ENCODE measurements around the gene HECTD4.
"Not testable (repeated sequence)": the region's sequence is repeated elsewhere in the genome, so short reads cannot be mapped to it uniquely, and the experiment has no call there.

Gene HECTD4

GRCh38 chr12:112226768-112227167, 155.5 kb downstream of the HECTD4 start:
- no peak for TF ChIP-seq CTCF (IDR thresholded peaks at IDR 0.05; ENCODE audit: extremely low read depth, insufficient read depth, missing control alignments)
- DNase-seq (ENCODE audit: low spot score), result no peak
- in situ Hi-C loops (cut with MboI; ENCODE audit: low pct_unique_long_range_greater_than_20kb, low sequenced_read_pairs, unreplicated experiment), result no loop called here

GRCh38 chr12:112220628-112221027, 161.6 kb downstream of the HECTD4 start:
- in situ Hi-C loops (cut with MboI; ENCODE audit: low pct_unique_long_range_greater_than_20kb, low sequenced_read_pairs, unreplicated experiment); DNase-seq (ENCODE audit: low spot score): not testable (repeated sequence)

- TF ChIP-seq CTCF (IDR thresholded peaks at IDR 0.05; ENCODE audit: extremely low read depth, insufficient read depth, missing control alignments), result no peak
- in situ Hi-C loops (cut with MboI; ENCODE audit: low pct_unique_long_range_greater_than_20kb, low sequenced_read_pairs, unreplicated experiment), result no loop called here
- no peak for DNase-seq (ENCODE audit: low spot score)
These were observed 163.0 kb downstream of the HECTD4 start for GRCh38 chr12:112219195-112219594.

GRCh38 chr12:112218150-112218549, 164.1 kb downstream of the HECTD4 start:
- in situ Hi-C loops (cut with MboI; ENCODE audit: low pct_unique_long_range_greater_than_20kb, low sequenced_read_pairs, unreplicated experiment), result no loop called here
- no peak for TF ChIP-seq CTCF (IDR thresholded peaks at IDR 0.05; ENCODE audit: extremely low read depth, insufficient read depth, missing control alignments)
- no peak for DNase-seq (ENCODE audit: low spot score)

GRCh38 chr12:112217647-112218046, 164.6 kb downstream of the HECTD4 start:
- in situ Hi-C loops (cut with MboI; ENCODE audit: low pct_unique_long_range_greater_than_20kb, low sequenced_read_pairs, unreplicated experiment), result no loop called here
- DNase-seq (ENCODE audit: low spot score), result no peak
- TF ChIP-seq CTCF (IDR thresholded peaks at IDR 0.05; ENCODE audit: extremely low read depth, insufficient read depth, missing control alignments), result no peak

- no peak for TF ChIP-seq CTCF (IDR thresholded peaks at IDR 0.05; ENCODE audit: extremely low read depth, insufficient read depth, missing control alignments)
- in situ Hi-C loops (cut with MboI; ENCODE audit: low pct_unique_long_range_greater_than_20kb, low sequenced_read_pairs, unreplicated experiment), result no loop called here
- DNase-seq (ENCODE audit: low spot score), result no peak
These were observed 166.0 kb downstream of the HECTD4 start for GRCh38 chr12:112216223-112216622.

- DNase-seq (ENCODE audit: low spot score), result no peak
- in situ Hi-C loops (cut with MboI; ENCODE audit: low pct_unique_long_range_greater_than_20kb, low sequenced_read_pairs, unreplicated experiment), result no loop called here
- TF ChIP-seq CTCF (IDR thresholded peaks at IDR 0.05; ENCODE audit: extremely low read depth, insufficient read depth, missing control alignments), result no peak
These were observed 168.2 kb downstream of the HECTD4 start for GRCh38 chr12:112214064-112214463.

Data from GM13977 (cell line).